BJ (cell line): ENCODE results near the gene CEP55. TPM values are rescaled to one million over a fixed set of nuclear protein-coding genes. Genes with fewer than 3 reads are reported as not detected.

Source experiments
- CTCF ChIA-PET: fragments of 350-600 bp; formaldehyde crosslinking; extraction: SDS; loops from one replicate; lab custom pipeline; 2021; ENCODE audit warnings: antibody characterized with exemption, inconsistent platforms; lab: Yijun Ruan, JAX
- POLR2A ChIA-PET: fragments of 300-600 bp; sonication (Branson Sonifier 250); formaldehyde crosslinking; extraction: SDS; loops from one replicate; lab custom pipeline; 2021; ENCODE audit warnings: antibody characterized with exemption; lab: Charles Lee
- DNase-seq: peaks from one replicate; pipeline ENCODE4 v3.0.0-alpha.2; 2011; ENCODE audit warnings: low read depth
- H3K27me3 ChIP-seq: 2 replicates; pipeline ENCODE4 v1.6.0; 2011; ENCODE audit warnings: low read length; ENCODE audit not compliant: control insufficient read depth, insufficient read depth
- H3K36me3 ChIP-seq: 2 replicates; pipeline ENCODE4 v1.5.1; 2011; ENCODE audit warnings: low read length; ENCODE audit not compliant: control insufficient read depth, insufficient read depth
- H3K4me3 ChIP-seq: 2 replicates; pipeline ENCODE4 v1.5.1; 2011; ENCODE audit warnings: low read depth, mild to moderate bottlenecking, control low read depth, low read length
- polyA plus RNA-seq: library from polyadenylated mRNA; depleted of rRNA; stranded (reverse); fragments of >200 nt; gene quantifications from 2 replicates; pipeline ENCODE4 v1.2.3, GENCODE V29; 2011
- TF ChIP-seq, protein P1 (sequence below): IDR thresholded peaks from 2 replicates; pipeline ENCODE4 v1.5.1; 2011; ENCODE audit warnings: low read depth, mild to moderate bottlenecking, control low read depth, inconsistent platforms, low read length, moderate library complexity; ENCODE audit not compliant: insufficient read depth

CEP55 gene
- polyA plus RNA-seq, 1 experiment = 16.8 TPM

DNA sequence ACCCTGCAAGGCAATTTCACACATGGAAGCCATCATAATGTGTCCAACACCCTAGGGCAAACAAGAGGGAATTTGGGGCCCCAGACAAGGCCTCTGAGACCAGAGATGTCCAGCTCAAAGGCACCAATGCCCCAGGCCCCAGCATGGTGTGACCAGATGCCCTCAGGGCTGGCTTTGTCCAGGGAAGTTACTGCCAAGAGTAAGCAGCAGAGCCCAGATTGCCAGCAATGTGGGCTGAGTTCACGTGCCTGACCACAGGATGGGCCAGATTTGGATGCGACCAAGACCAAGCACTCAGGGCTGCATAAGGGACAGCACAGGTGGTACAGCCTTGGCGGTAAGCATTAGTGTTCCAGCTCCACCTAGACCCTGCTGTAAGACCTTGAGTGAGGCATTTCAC lies 27.0 kb upstream of the CEP55 start:
- DNase-seq = no peak
- CTCF ChIA-PET = interaction anchor here (1.1 to 2.4 kb wide), 7 partner anchors 11 to 93 kb away, joined by 3 to 11 read pairs (median 5); partner anchors contain the start of gene MYOF
- POLR2A ChIA-PET = no interaction called here
- TF ChIP-seq, protein P1, sequence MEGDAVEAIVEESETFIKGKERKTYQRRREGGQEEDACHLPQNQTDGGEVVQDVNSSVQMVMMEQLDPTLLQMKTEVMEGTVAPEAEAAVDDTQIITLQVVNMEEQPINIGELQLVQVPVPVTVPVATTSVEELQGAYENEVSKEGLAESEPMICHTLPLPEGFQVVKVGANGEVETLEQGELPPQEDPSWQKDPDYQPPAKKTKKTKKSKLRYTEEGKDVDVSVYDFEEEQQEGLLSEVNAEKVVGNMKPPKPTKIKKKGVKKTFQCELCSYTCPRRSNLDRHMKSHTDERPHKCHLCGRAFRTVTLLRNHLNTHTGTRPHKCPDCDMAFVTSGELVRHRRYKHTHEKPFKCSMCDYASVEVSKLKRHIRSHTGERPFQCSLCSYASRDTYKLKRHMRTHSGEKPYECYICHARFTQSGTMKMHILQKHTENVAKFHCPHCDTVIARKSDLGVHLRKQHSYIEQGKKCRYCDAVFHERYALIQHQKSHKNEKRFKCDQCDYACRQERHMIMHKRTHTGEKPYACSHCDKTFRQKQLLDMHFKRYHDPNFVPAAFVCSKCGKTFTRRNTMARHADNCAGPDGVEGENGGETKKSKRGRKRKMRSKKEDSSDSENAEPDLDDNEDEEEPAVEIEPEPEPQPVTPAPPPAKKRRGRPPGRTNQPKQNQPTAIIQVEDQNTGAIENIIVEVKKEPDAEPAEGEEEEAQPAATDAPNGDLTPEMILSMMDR = no peak
- H3K36me3 ChIP-seq = peaks cover 5% of the 10 kb centered on the region
- H3K27me3 ChIP-seq = no peaks in the 10 kb centered on the region
- no peak overlapping the region for H3K4me3 ChIP-seq

DNA sequence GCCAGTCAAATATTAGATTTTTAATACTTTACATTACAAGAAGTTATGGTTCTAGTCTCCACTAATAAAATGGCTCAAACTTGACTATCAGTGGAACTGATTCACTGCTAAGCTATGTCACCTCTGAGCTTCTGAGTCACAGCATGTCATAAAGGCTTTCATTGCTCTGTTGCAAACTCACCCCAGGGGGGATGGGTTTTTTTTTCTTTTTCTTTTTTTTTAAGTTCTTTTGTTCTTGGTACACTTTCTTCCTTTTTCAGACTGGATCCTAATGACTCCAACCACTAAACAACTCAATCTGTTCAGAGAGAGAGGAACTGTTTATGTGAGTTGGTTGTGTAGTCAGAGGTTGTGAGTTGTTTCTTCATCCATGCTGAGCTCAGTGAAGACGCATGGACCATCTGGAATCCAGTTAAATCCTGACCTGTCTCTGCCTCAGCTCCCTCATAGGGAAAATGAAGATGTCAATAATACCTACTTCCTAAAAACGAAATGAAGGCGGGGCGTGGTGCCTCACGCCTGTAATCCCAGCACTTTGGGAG lies 25.2 kb upstream of the CEP55 start:
- ChIA-PET POLR2A (interaction anchor here (0.5 to 1.3 kb wide), 8 partner anchors 9 to 95 kb away, joined by 3 to 13 read pairs (median 4); partner anchors contain the start of gene MYOF), CTCF (interaction anchor here (1.1 to 3.8 kb wide), 8 partner anchors 10 to 114 kb away, joined by 3 to 14 read pairs (median 4); partner anchors contain the start of gene MYOF)
- TF ChIP-seq, protein P1 = no peak
- peaks cover 5% of the 10 kb centered on the region for H3K36me3 ChIP-seq
- peak; percentile 98 for DNase-seq
- H3K4me3 ChIP-seq = no peak overlapping the region
- no peaks in the 10 kb centered on the region for H3K27me3 ChIP-seq

DNA sequence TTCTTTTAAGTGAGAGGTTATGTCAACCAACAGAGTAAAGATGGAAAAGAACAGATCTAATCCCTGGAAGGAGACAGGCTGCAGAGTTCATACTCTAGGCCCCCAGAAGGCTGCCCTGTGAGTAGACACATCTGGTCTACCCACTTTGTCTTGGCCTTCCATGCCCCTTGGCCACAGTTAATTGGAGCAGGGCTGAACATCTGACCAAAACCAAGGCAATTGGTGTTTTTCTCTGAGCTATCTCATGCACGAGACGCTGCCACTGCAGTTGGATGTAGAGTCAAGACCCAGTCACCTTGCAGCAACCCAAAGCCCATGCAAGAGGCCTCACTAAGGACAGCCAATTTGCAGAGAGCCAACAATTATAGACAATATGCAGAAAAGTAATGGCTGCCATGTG lies 23.3 kb upstream of the CEP55 start:
- H3K4me3 ChIP-seq = no peak overlapping the region
- CTCF ChIA-PET = interaction anchor here (0.7 to 3.8 kb wide), 4 partner anchors 9 to 98 kb away, joined by 3 to 14 read pairs (median 9); partner anchors contain the start of gene MYOF
- no peaks in the 10 kb centered on the region for H3K27me3 ChIP-seq
- TF ChIP-seq, protein P1 = no peak
- POLR2A ChIA-PET = interaction anchor here (0.6 kb wide), 1 partner anchor 7 kb away, joined by 3 read pairs; no protein-coding TSS in a partner anchor
- no peak for DNase-seq
- peaks cover 4% of the 10 kb centered on the region for H3K36me3 ChIP-seq

DNA sequence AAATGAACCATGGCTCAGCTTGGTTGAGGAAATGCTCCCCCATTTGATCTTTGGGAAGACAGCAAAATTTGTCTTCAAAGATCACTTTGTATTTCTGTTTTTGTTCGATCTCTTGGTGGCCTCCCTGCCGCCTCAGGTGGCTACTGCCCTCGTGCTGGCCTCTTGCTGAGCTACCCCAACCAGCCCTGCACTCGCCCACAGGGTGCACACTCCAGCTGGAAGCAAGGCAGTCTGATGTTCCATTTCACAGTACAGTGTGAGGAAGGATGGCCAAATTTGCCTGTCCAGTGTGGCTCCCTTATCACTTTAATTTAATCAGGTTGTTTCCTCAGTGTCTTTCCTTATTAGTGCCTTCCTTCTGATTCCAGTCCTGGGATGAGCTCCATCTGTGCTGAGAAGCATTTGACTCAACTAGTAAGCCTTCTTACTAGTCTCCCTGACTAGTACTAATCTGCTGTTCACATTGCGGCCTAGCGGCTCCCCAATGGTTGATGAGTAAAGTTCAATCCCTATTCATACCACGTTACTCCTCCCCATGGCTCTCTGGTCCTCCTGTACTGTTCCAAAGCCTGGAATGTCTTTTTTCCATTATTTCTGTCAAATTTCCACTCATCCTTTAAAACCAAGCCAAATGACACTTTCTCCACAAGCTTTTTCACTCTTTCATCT lies 22.5 kb upstream of the CEP55 start:
- POLR2A ChIA-PET = interaction anchor here (0.6 to 0.8 kb wide), 3 partner anchors 8 to 43 kb away, joined by 3 to 17 read pairs (median 9); no protein-coding TSS in a partner anchor
- H3K27me3 ChIP-seq = no peaks in the 10 kb centered on the region
- no peak overlapping the region for H3K4me3 ChIP-seq
- TF ChIP-seq, protein P1 = no peak
- CTCF ChIA-PET = interaction anchor here (0.6 to 3.8 kb wide), 5 partner anchors 8 to 99 kb away, joined by 3 to 14 read pairs (median 4); partner anchors contain the start of gene MYOF
- no peak for DNase-seq
- peaks cover 4% of the 10 kb centered on the region for H3K36me3 ChIP-seq

DNA sequence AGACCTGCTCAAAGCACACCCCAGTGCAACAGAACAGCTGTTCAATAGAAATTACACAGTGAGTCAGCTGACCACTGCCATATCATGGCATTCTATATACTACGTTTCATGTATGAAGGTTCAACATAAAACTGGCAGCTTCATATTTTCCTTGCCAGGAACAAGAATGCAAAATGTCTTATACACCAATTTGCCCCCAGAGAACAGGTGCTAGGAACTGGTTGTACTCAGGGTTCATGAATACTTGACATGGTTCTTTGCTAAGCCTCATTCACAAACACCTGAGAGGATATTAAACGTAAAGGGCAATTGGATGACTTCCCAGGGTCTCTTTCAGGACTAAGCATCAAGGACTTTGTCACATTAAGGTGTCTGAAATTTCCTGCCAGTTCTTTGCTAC lies 21.2 kb upstream of the CEP55 start:
- Histone ChIP-seq H3K27me3 (no peaks in the 10 kb centered on the region), H3K4me3 (no peak overlapping the region), H3K36me3 (peaks cover 2% of the 10 kb centered on the region; the same call in 1 of the 2 replicates)
- POLR2A ChIA-PET = interaction anchor here (1.2 kb wide), 1 partner anchor 9 kb away, joined by 4 read pairs; no protein-coding TSS in a partner anchor
- TF ChIP-seq, protein P1 = no peak
- DNase-seq = no peak
- CTCF ChIA-PET = interaction anchor here (0.6 to 3.3 kb wide), 4 partner anchors 9 to 122 kb away, joined by 3 to 14 read pairs (median 4); no protein-coding TSS in a partner anchor
